GM21447 (cell line): Measurements from ENCODE around the gene STYK1.

ENCODE experiments used
- ATAC-seq: cut with Tn5 transposase; IDR thresholded peaks from one replicate; pipeline ENCODE4 v1.9.1; 2021; ENCODE audit not compliant: unreplicated experiment

The STYK1 gene, protein sequence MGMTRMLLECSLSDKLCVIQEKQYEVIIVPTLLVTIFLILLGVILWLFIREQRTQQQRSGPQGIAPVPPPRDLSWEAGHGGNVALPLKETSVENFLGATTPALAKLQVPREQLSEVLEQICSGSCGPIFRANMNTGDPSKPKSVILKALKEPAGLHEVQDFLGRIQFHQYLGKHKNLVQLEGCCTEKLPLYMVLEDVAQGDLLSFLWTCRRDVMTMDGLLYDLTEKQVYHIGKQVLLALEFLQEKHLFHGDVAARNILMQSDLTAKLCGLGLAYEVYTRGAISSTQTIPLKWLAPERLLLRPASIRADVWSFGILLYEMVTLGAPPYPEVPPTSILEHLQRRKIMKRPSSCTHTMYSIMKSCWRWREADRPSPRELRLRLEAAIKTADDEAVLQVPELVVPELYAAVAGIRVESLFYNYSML

DNA sequence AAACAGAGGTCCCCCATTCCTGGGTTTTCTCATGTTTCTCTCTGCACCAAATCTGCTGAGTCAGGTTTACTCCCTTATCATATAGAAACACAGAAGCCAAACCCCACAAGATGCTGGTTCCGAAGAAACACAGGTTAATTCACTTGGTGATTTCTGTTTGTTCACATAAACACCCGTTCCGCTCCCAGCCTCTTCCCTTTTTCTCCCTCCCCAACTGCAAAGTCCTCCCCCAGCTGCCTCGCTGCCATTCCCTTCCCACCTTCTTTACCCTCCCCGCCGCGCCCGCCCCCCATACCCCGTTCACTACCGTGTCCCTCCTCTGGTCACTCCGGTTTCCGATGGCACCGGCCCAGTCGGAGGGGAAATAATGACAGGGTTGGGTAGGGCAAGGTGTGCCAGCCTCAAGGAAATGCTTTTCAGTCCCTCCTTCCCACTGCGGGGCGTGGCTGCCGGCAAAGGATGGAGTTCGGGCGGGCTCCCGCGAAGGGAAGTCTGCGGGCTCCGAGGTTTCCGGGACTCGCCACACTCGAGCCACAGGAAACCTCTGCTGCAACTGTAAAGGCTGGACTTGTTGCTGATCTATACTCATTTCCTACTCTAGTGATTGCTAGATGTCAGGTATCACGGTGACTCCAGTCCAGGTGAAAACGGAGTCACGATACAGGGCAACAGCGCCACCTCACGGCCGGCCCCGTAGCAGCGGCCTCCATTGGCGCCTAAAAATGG lies at the start of gene STYK1:
TSS of gene STYK1 (minus strand) at position 394 of the 726 bp plus-strand sequence. CDS start 39,434 bp downstream, outside the sequence.
- peak; percentile 77 for ATAC-seq

DNA sequence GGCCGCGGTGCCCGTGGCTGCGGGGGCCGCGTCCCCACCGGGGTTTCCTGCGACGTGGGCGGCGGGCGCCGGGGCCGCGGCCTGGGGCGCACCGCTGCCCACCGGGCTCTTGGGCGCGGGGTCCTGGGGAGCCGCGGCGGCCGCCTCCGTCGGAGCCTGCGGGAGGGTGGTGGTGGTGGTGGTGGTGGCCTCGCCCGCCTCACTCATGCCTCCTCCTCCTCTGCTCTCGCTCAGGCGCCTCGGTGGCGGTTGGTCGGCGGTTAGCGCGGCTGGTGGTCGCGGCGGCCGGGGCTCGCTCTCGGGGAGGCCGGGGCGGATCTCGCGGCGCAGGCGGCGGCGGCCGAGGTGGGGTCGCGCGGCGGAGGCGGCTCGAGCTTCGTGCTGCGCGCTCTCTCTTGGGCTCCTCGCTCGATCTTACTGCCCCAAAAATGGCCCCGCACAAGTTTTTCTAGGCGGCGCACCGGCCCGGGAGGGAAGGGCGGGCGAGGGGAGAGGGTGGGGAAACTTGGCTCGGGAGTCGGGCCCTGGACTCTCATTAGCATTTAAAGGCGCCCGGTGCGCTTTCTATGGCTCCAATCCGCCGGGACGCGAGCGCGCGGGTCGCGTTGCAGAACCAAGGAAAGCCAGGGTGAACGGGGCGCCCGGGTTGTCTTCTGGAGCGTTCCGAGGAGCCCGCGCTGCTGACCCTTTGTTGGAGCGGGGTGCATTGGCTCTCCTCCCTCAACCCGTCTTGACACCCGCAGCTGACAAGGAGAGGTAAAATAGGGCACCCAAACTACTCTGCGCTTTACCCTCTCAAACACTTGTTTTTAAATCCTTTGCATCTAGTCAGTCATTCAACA lies 49.3 kb upstream of the STYK1 start, which contains the start of gene YBX3:
TSS of gene YBX3 (minus strand) at position 419 of the 842 bp plus-strand sequence. CDS start at position 207, 212 bp downstream.
- peak; percentile 46 for ATAC-seq

- ATAC-seq, result peak; percentile 40
These were observed 48.7 kb upstream of the STYK1 start for GRCh38 chr12:10722502-10722904.

DNA sequence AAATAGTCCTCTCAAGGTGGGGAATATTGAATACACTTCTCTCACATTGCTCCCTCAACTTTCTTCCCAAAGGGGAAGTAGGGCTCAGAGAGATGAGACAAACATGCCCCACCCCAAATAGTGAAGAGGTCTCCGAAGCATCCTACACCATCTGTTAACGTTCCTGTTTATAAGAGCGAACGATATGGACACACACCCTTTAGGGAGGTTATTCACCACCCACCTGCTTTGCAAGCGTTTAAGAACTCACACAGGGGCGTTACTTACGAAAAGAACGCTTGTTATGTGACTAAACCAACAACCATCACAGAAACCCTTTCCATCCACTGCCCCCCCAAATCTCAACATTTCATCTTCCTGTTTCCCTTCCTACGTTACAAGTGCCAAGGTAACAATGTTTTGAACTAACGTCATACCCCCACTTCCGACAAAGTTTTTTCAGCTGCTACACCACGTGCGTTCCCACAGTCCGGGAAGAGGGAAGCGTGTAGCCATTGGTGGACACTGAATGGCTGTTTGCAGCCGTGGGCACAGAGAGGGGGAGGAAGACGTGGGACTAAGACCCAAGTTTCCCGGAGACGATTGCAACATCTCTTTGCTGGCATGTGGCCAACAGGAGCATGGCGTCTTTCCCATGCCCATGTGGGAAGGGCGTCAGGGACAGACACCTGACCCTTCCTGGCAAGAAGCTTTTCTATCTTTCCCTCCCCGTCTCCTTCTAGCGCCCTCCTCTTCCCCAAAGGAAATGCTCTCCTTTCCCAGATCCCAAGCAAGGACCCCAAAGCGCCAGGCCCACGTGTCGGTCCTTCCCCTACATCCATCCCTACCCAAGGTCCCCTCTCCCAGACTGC lies 48.0 kb upstream of the STYK1 start:
- peak; percentile 47 for ATAC-seq

GRCh38 chr12:10720974-10721650 lies 47.3 kb upstream of the STYK1 start:
- no peak for ATAC-seq

DNA sequence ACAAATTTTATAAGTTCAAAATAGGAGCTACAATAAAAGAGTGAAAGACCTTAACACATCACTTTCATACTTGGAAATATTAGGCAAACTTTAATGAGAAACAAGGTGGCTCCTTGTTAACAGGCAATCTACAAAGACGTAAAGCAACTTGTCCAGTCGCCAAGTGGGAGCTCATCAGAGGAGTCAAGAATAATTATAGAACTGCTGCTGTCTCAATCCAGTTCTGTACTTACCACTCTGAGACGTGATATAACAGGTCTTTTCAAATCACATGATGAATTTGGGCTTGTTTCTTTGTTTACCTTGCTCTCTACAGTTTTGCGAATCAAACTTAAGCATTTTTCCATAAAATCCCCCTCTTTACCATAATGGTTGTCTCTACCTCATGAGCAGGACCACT lies 45.6 kb upstream of the STYK1 start:
- ATAC-seq, result no peak

DNA sequence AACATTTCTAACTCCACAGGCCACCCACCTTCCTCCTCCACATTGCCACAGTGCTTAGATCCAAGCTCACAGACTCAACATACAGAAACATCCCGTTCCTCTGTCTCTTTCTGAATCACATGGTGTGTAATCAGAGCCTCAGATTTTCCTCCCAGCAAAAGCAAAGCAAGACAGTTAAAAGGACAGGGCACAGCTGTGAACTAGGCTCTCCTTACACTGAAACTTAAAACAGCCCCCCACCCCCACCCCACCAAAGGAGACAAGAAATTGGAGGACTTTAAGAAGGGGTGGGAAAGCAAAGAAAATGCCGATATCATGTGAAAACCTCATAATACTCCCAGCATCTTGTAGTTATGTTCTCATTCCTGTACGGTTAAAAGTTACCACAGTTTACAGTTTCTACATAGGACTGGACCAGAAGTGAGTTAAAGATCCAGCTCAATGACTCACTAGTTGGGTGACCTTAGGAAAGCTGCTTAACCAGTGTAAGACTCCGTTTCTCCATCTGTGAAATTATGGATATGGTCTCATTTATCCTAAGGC lies 44.5 kb upstream of the STYK1 start:
- ATAC-seq, result no peak

- no peak for ATAC-seq
These were observed 43.6 kb upstream of the STYK1 start for GRCh38 chr12:10717410-10717809.

DNA sequence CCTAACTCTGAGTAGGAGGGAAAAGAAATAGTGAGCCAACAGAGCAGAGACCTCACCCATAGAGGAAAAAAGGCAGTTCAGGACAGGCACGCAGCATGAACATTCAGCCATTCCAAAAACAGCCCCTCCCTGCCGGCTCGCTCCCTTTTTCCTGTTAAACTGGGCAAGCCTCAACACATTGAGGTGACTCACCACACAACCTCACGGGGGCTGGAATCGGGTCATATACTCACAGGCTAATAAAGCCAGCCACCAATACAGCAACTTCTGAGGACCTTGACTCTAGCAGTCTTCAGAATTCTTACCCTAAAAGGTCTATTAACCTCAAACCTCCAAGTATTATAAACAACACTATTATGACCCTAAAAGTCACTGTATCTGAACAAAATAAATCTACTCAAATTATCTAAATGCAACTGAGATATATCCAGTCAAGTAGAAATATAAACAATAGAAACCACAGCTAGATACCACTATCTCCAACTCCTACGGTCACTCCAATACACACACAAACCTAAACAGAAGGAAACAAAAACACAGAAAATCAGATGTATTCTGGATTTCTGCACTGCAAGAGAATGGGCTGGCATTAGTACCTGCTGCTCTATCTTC lies 43.0 kb upstream of the STYK1 start:
- ATAC-seq, result no peak

- ATAC-seq, result no peak
These were observed 42.4 kb upstream of the STYK1 start for GRCh38 chr12:10716277-10716676.

GRCh38 chr12:10715491-10715890 lies 41.6 kb upstream of the STYK1 start:
- ATAC-seq, result no peak

DNA sequence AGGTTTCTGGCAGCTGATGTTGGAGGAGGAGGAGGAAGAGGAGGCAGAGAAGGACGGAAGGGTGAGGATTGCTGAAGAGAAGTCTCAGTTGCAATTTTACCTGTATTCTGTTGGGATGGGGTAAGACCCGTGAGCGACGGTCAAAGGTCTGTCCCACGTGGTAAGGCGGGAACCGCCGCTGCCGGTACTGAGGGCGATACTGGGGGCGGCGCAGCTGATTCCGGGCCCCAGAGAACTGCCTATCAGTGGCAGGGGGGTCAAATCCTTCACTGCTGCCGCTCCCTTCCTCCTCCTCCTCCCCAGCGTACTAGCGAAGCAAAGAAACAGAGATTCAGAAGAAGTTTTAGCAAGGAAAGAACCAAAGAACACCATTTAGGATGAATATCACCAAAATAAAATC lies 36.0 kb upstream of the STYK1 start:
- ATAC-seq, result no peak

DNA sequence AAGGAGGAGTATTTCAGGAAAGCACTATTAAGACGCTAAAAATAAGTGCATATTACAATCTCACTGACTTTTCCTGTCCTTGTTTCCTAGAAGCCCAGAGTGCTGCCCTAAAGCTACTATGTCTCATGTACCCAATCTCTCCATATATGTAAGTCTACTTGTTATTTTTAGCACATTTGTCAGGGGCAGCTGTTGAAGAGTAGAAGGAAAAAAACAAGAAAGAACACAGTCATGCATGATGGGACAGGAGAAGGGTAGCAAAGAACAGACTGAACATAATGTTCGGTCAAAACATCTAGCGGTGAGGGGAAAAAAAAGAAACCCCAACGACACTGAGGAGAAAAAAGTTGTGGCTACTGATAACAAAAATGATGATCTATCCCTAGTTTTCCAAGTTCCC lies 35.0 kb upstream of the STYK1 start:
- ATAC-seq, result no peak

DNA sequence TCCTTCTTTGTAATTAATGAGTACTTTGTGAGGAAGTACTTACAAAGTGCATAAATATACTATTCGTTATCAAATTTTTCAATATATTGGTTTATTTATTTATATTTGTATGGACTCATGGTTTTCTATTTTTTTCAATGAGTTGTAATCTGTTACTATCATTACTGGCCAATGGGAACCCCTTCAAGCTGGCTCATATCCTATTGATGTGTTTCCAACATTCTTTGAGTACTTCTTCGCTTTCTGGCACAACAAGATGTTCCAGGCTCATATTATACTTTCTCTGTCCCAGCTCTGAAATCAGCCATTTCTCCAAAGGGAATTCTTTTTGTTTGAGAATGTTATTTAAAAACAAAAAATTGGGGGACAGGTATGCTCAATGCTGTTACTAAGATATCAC lies 31.8 kb upstream of the STYK1 start:
- no peak for ATAC-seq

DNA sequence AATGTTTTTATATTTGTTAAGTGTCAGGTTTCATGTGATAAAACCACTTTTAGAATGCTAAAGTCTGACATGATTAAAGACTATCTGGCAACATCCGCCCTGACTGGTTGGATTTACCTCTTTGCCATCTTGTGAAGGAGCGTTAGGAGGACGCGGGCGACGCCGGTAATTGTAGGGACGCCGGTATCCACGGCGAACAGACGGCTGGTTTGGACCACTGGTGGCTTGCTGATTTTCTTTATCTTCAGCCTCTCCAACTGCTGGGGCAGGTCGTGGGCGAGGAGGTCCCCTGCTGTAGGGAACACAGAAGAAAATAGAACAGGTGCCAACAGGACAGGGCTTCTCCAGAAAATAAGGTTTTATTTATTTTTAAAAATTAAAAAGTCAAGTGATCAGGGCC lies 28.0 kb upstream of the STYK1 start:
- ATAC-seq, result no peak

- ATAC-seq, result peak; percentile 72
These were observed 27.4 kb upstream of the STYK1 start for GRCh38 chr12:10701131-10701681.

- ATAC-seq, result peak; percentile 26
These were observed 26.7 kb upstream of the STYK1 start for GRCh38 chr12:10700581-10700980.

DNA sequence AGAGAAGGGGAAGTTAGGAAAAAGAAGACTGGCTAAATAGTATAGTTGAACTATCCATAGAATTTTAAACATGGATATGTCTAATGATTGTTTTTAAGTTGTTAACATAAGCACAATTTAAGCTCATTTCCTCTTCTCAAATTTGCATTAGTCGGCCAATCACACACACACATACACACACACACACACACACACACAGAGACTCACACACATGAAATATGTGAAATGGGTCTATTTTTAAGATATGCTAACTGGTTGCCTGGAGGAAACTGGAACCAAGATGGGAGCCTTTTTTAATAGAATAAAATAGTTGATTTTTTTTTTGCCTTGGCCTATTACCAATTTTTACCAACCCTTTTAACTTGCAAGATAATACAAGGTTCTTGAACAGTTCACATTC lies 24.0 kb upstream of the STYK1 start:
- ATAC-seq, result no peak

DNA sequence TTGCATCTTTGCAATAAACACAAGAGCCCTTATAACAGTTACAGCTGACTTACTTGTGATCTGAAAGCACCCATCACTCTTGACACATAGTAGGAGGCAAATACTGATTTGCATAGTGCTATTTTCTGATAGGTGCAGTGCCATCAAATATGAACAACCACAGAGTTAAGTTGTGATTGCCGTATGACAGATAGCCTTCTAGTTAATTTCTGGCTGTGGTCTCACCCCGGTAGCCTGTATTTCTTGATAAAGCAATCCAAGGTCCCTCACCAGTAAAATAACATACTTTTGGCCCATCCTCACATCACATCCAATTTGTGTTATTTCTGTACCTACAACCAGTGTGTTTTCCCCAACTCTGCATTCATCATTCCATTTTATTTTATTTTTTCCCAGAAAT lies 23.3 kb upstream of the STYK1 start:
- ATAC-seq, result no peak
